GM21526 (cell line): Measurements from ENCODE around the gene TGIF1.

ENCODE experiments used
- ATAC-seq: cut with Tn5 transposase; IDR thresholded peaks from one replicate; pipeline ENCODE4 v1.9.1; 2021; ENCODE audit warnings: moderate library complexity; ENCODE audit not compliant: unreplicated experiment, low FRiP score

Gene TGIF1

GRCh38 chr18:3508576-3509549 lies 58.9 kb downstream of the TGIF1 start:
- ATAC-seq = no peak
